AG10803 (cell line): ENCODE data around the gene CABLES2.

Experiments used
- DNase-seq: peaks from one replicate; pipeline ENCODE4 v3.0.0; 2010; ENCODE audit warnings: low read depth
- H3K4me3 ChIP-seq: 2 replicates; pipeline ENCODE4 v1.5.1; 2011; ENCODE audit warnings: mild to moderate bottlenecking, low read length, control low read depth
- TF ChIP-seq, protein P1 (sequence below): conservative IDR thresholded peaks from 2 replicates; pipeline ENCODE4 v1.5.1; 2011; ENCODE audit warnings: mild to moderate bottlenecking, low read length, control low read depth, inconsistent platforms

The CABLES2 gene

GRCh38 chr20:62445553-62446340, 38.7 kb upstream of the CABLES2 start:
- no peak overlapping the region for H3K4me3 ChIP-seq
- no peak for DNase-seq
- TF ChIP-seq, protein P1, sequence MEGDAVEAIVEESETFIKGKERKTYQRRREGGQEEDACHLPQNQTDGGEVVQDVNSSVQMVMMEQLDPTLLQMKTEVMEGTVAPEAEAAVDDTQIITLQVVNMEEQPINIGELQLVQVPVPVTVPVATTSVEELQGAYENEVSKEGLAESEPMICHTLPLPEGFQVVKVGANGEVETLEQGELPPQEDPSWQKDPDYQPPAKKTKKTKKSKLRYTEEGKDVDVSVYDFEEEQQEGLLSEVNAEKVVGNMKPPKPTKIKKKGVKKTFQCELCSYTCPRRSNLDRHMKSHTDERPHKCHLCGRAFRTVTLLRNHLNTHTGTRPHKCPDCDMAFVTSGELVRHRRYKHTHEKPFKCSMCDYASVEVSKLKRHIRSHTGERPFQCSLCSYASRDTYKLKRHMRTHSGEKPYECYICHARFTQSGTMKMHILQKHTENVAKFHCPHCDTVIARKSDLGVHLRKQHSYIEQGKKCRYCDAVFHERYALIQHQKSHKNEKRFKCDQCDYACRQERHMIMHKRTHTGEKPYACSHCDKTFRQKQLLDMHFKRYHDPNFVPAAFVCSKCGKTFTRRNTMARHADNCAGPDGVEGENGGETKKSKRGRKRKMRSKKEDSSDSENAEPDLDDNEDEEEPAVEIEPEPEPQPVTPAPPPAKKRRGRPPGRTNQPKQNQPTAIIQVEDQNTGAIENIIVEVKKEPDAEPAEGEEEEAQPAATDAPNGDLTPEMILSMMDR = no peak

GRCh38 chr20:62444286-62444685, 37.2 kb upstream of the CABLES2 start:
- no peak for DNase-seq
- TF ChIP-seq, protein P1 = no peak
- H3K4me3 ChIP-seq = no peak overlapping the region

DNA sequence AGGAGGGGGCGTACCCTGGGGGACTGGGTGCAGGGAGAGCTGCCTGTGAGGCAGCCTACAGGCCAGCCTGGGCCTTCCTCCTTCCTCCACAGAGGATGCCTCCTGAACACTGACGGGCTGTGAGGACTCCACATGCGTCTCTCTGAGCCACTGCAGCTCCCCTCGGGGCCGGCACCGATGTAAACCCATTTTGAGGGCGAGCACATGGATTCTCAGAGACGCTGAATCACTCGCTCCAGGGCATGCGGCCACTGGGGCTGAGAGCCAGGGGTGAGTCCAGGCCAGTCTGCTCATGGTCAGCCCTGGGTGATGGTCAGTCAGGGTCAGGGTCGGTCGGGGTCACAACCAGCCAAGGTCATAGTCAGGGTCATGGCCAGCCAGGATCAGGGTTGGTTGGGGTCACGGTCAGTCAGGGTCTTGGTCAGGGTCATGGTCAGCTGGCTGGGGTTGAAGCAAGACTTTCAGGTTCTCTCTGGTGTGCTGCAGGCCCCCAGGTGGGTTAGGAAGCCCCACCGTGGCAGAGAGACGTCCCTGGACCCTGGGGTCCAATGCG, 35.0 kb upstream of the CABLES2 start:
- no peak for DNase-seq

GRCh38 chr20:62439218-62439617, 32.1 kb upstream of the CABLES2 start:
- H3K4me3 ChIP-seq = no peak overlapping the region
- DNase-seq = no peak
- TF ChIP-seq, protein P1 = no peak

More for the DNA sequence above, 35.0 kb upstream of the CABLES2 start:
- H3K4me3 ChIP-seq = no peak overlapping the region
- TF ChIP-seq, protein P1 = no peak

DNA sequence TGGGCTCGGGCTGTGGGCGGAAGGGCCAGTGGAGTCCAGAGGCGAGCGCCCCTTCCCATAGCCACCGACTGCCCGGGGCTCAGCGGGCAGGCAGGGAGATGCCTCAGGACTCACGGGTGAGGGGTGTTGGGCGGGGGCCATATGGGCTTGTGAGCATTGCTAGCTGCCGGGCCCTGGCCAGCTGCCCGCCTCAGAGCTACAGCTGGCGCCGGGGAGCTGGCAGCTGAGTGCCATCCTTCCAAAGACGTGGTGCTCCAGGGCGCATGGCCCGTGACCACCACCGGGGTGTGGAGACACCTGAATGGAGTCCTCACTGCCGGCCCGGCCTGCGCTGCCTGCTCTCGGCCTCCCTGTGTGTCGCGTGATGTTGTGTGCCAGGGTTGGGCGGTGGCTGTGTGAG, 30.8 kb upstream of the CABLES2 start:
- H3K4me3 ChIP-seq = no peak overlapping the region
- TF ChIP-seq, protein P1 = no peak
- no peak for DNase-seq

GRCh38 chr20:62437496-62437895, 30.4 kb upstream of the CABLES2 start:
- DNase-seq = no peak
- no peak overlapping the region for H3K4me3 ChIP-seq
- TF ChIP-seq, protein P1 = no peak

DNA sequence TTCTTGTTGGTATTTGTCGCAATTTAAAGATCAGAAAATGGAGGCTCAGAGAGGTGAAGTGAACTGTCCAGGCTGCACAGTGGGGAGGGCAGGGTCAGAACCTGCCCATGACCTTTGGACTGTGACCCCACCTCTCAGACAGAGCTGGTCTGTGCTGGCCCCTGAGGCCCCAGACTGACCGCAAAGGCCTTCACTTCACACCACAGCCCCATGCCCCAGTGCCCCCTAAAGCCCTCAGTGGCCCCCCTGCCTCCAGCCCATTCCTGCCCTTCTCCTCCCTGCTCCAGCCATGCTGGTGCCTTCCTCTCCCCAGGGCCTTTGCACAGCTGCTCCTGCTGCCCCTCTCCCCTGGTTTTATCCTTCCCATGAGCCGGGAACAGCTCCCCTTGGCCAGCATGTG, 29.6 kb upstream of the CABLES2 start:
- no peak for DNase-seq
- TF ChIP-seq, protein P1 = no peak

More for the DNA sequence above, 29.6 kb upstream of the CABLES2 start:
- H3K4me3 ChIP-seq = no peak overlapping the region
